ENCODE results near the gene SPRTN.
A peak's percentile ranks its signal among the peaks of the same experiment; 100 is the strongest.

Gene SPRTN

DNA sequence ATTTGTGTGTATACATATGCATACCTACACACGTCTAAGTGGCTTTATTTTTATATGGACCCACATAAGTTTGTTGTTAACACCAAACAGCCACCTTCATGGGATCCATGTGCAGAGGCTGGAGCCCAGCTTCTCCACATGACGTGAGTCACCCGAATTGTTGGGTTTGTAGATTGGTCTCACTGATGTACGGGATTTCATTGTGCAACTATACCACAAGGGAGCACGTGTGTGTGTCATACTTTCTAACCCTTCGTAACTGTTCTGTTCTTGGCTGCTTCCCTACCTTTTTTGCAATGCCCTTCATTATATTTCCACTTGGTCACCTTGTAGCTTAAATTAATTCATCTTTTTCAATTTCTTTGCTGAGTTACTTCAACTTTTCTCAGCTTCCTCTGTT lies 21.0 kb downstream of the SPRTN start:
- H3K36me3 ChIP-seq = peaks cover 14 to 58% (median 40%) of the 10 kb centered on the region in 11 experiments
- TF ChIP-seq Cebpa-rat (IDR thresholded peaks at IDR 0.05) = 0 out of 22 replicates have a peak, but pooled peaks of 1 of the 11 experiments have one; percentile 14
- 0 out of 22 replicates have a peak overlapping the region, but pooled peaks of 1 of the 11 experiments have one; percentile 32 for H3K27ac ChIP-seq
- 0 out of 22 replicates have a peak overlapping the region, but pooled peaks of 1 of the 11 experiments have one; percentile 9 for H3K4me2 ChIP-seq
- no peak overlapping the region for H3K4me3 ChIP-seq
- no peak overlapping the region for H3K9ac ChIP-seq
- peaks cover 0 to 45% (median 3%) of the 10 kb centered on the region in 11 experiments; a peak in 4 of 22 replicates for H4K20me1 ChIP-seq
- H3K4me1 ChIP-seq = peaks cover 0 to 19% (median 3%) of the 10 kb centered on the region in 10 experiments; a peak in 8 of 20 replicates
- H3K27me3 ChIP-seq = no peaks in the 10 kb centered on the region
- no peaks in the 10 kb centered on the region for H3K9me3 ChIP-seq (replicated peaks in 1 of 11)

DNA sequence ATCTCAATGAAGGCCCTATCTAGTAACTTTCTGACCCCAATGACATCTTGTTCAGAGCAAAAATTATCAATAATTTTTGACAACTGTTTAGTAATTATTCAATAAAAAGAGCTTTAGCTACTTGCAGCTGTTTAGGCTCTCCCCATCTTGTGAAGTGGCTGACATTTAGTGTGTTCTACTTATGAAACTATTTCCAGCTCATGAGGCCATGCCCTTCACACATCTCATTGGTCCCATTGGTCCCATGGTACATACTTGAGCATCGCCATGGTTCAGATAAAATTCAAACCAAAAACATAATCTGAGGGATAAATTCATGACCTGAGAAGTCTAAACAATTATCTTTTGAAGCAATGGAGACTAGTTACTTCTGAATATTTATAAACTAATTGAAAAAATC lies 24.2 kb downstream of the SPRTN start:
- Histone ChIP-seq H3K4me3 (no peak overlapping the region), H3K4me2 (no peak overlapping the region), H3K36me3 (peaks cover 37 to 76% (median 68%) of the 10 kb centered on the region in 11 experiments), H3K9ac (no peak overlapping the region), H3K27ac (no peak overlapping the region), H3K9me3 (replicated peaks in 1 of 11) (no peaks in the 10 kb centered on the region), H3K4me1 (peaks cover 0 to 18% (median 2%) of the 10 kb centered on the region in 10 experiments; a peak in 8 of 20 replicates), H3K27me3 (no peaks in the 10 kb centered on the region), H4K20me1 (peaks cover 0 to 64% (median 3%) of the 10 kb centered on the region in 11 experiments; a peak in 5 of 22 replicates)
- TF ChIP-seq Cebpa-rat (IDR thresholded peaks at IDR 0.05) = no peak

GRCh38 chr1:231363624-231364023 lies 25.5 kb downstream of the SPRTN start:
- peaks cover 49 to 89% (median 81%) of the 10 kb centered on the region in 11 experiments for H3K36me3 ChIP-seq
- H3K9ac ChIP-seq = no peak overlapping the region
- no peak overlapping the region for H3K27ac ChIP-seq
- TF ChIP-seq Cebpa-rat (IDR thresholded peaks at IDR 0.05) = no peak
- H3K27me3 ChIP-seq = no peaks in the 10 kb centered on the region
- H4K20me1 ChIP-seq = peaks cover 0 to 67% (median 11%) of the 10 kb centered on the region in 11 experiments; a peak in 11 of 22 replicates
- no peak overlapping the region for H3K4me3 ChIP-seq
- no peak overlapping the region for H3K4me2 ChIP-seq
- no peaks in the 10 kb centered on the region for H3K9me3 ChIP-seq (replicated peaks in 1 of 11)
- H3K4me1 ChIP-seq = peaks cover 0 to 10% (median 0%) of the 10 kb centered on the region in 10 experiments; a peak in 7 of 20 replicates

GRCh38 chr1:231364192-231364591 lies 26.1 kb downstream of the SPRTN start:
- H3K4me1 ChIP-seq = peaks cover 0 to 8% (median 0%) of the 10 kb centered on the region in 10 experiments; a peak in 7 of 20 replicates
- H3K9ac ChIP-seq = no peak overlapping the region
- peaks cover 53 to 94% (median 86%) of the 10 kb centered on the region in 11 experiments for H3K36me3 ChIP-seq
- H3K4me2 ChIP-seq = no peak overlapping the region
- no peak overlapping the region for H3K27ac ChIP-seq
- H3K27me3 ChIP-seq = no peaks in the 10 kb centered on the region
- TF ChIP-seq Cebpa-rat (IDR thresholded peaks at IDR 0.05) = no peak
- no peaks in the 10 kb centered on the region for H3K9me3 ChIP-seq (replicated peaks in 1 of 11)
- H3K4me3 ChIP-seq = no peak overlapping the region
- H4K20me1 ChIP-seq = peaks cover 0 to 73% (median 17%) of the 10 kb centered on the region in 11 experiments; a peak in 14 of 22 replicates

GRCh38 chr1:231369282-231369681 lies 31.2 kb downstream of the SPRTN start:
- H3K4me2 ChIP-seq = no peak overlapping the region
- H3K4me1 ChIP-seq = no peaks in the 10 kb centered on the region
- no peak overlapping the region for H3K27ac ChIP-seq
- no peaks in the 10 kb centered on the region for H3K9me3 ChIP-seq (replicated peaks in 1 of 11)
- peaks cover 0 to 92% (median 54%) of the 10 kb centered on the region in 11 experiments; a peak in 20 of 22 replicates for H4K20me1 ChIP-seq
- no peak overlapping the region for H3K9ac ChIP-seq
- no peak overlapping the region for H3K4me3 ChIP-seq
- no peaks in the 10 kb centered on the region for H3K27me3 ChIP-seq
- peaks cover 63 to 100% (median 81%) of the 10 kb centered on the region in 11 experiments for H3K36me3 ChIP-seq
- TF ChIP-seq Cebpa-rat (IDR thresholded peaks at IDR 0.05) = no peak

- TF ChIP-seq Cebpa-rat (IDR thresholded peaks at IDR 0.05) = no peak
- Histone ChIP-seq H3K9me3 (replicated peaks in 1 of 11) (no peaks in the 10 kb centered on the region), H4K20me1 (peaks cover 23 to 97% (median 82%) of the 10 kb centered on the region in 11 experiments), H3K9ac (no peak overlapping the region), H3K4me3 (no peak overlapping the region), H3K4me2 (no peak overlapping the region), H3K27me3 (no peaks in the 10 kb centered on the region), H3K4me1 (peaks cover 0 to 14% (median under 1%) of the 10 kb centered on the region in 10 experiments; a peak in 5 of 20 replicates), H3K27ac (no peak overlapping the region), H3K36me3 (peaks cover 34 to 99% (median 61%) of the 10 kb centered on the region in 11 experiments)
Measured at GRCh38 chr1:231372501-231372900, 34.4 kb downstream of the SPRTN start.

- Histone ChIP-seq H3K4me1 (peaks cover 10 to 26% (median 14%) of the 10 kb centered on the region in 10 experiments), H3K36me3 (peaks cover 16 to 82% (median 43%) of the 10 kb centered on the region in 11 experiments), H3K9me3 (replicated peaks in 1 of 11) (no peaks in the 10 kb centered on the region), H3K27ac (no peak overlapping the region), H3K9ac (no peak overlapping the region), H3K4me3 (no peak overlapping the region), H3K4me2 (no peak overlapping the region), H3K27me3 (no peaks in the 10 kb centered on the region), H4K20me1 (peaks cover 40 to 97% (median 82%) of the 10 kb centered on the region in 11 experiments)
- peak in 2 of 11 experiments; percentile 10 to 35; a peak in 1 of 22 replicates for TF ChIP-seq Cebpa-rat (IDR thresholded peaks at IDR 0.05)
Measured at GRCh38 chr1:231374394-231374793, 36.3 kb downstream of the SPRTN start.

- Histone ChIP-seq H3K4me2 (peak overlapping the region in 1 of 11 experiments; percentile 3; a peak in 1 of 22 replicates), H3K4me1 (peaks cover 10 to 30% (median 18%) of the 10 kb centered on the region in 10 experiments), H3K27ac (no peak overlapping the region), H3K27me3 (no peaks in the 10 kb centered on the region), H4K20me1 (peaks cover 52 to 97% (median 81%) of the 10 kb centered on the region in 11 experiments), H3K4me3 (no peak overlapping the region), H3K9ac (no peak overlapping the region), H3K36me3 (peaks cover 6 to 71% (median 27%) of the 10 kb centered on the region in 11 experiments; a peak in 20 of 22 replicates), H3K9me3 (replicated peaks in 1 of 11) (no peaks in the 10 kb centered on the region)
- TF ChIP-seq Cebpa-rat (IDR thresholded peaks at IDR 0.05) = no peak
Measured at GRCh38 chr1:231376101-231376500, 38.0 kb downstream of the SPRTN start.

DNA sequence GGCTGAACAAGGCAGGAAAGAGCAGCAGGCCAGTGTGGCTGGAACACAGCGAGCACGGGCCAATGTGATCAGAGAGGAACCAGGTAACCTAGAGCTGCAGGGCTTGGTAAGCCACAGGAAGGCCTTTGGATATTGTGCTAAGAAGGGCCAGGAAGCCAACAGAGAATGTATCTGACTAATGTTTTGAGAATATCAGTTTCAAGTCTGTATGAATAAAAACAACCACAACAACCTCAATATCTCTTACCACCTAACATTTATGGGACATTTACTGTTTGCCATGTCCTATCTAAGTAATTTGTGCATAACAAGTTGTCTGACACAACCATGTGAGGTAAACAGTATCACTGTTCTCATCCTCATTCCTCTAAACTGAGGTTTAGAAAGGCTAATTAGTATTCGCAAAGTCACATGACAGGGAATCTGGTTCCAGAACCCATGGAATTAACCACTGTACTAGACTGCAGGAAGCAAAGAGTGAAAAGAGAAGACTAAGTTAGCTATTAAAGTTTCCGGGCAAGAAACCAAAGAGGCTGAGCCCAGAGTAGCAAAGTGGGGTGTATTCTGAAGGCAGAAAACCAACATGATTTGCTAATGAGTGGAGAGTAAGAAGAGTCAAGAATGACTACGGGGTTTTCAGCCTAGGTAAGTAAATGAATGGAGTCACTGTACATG lies 38.9 kb downstream of the SPRTN start:
- Histone ChIP-seq H3K27me3 (no peaks in the 10 kb centered on the region), H3K9me3 (replicated peaks in 1 of 11) (no peaks in the 10 kb centered on the region), H4K20me1 (peaks cover 59 to 98% (median 82%) of the 10 kb centered on the region in 11 experiments), H3K4me2 (no peak overlapping the region), H3K27ac (no peak overlapping the region), H3K9ac (no peak overlapping the region), H3K4me3 (no peak overlapping the region), H3K4me1 (peaks cover 10 to 30% (median 19%) of the 10 kb centered on the region in 10 experiments), H3K36me3 (peaks cover 2 to 71% (median 19%) of the 10 kb centered on the region in 11 experiments; a peak in 18 of 22 replicates)
- no peak for TF ChIP-seq Cebpa-rat (IDR thresholded peaks at IDR 0.05)
